Measurements from ENCODE around the gene BAD. TPM values are rescaled to one million over a fixed set of nuclear protein-coding genes. Genes with fewer than 3 reads are reported as not detected.

The BAD gene
- 65.8 TPM for total RNA-seq
- polyA plus RNA-seq: 64.1 TPM
- long read RNA-seq, donor 1, partial matches to known transcripts: 0 of 3 reads
- long read RNA-seq, donor 1, other reads (novel, unspliced or antisense): 0 of 3 reads
- long read RNA-seq, donor 2: 0 reads
- long read RNA-seq, donor 3, transcript BAD-201 (4 exons, 929 nt): major isoform, 47 of 74 reads
- long read RNA-seq, donor 3, transcript BAD-203 (3 exons, 1,157 nt): minor isoform, 15 of 74 reads
- long read RNA-seq, donor 3, partial matches to known transcripts: 10 of 74 reads
- long read RNA-seq, donor 3, other reads (novel, unspliced or antisense): 0 of 74 reads
- long read RNA-seq, donor 4, transcript BAD-201 (4 exons, 929 nt): major isoform, 8 of 15 reads
- long read RNA-seq, donor 4, partial matches to known transcripts: 0 of 15 reads
- long read RNA-seq, donor 4, other reads (novel, unspliced or antisense): 0 of 15 reads
- long read RNA-seq, donor 5, transcript BAD-201 (4 exons, 929 nt): major isoform, 52 of 70 reads
- long read RNA-seq, donor 5, transcript BAD-203 (3 exons, 1,157 nt): minor isoform, 12 of 70 reads
- long read RNA-seq, donor 5, partial matches to known transcripts: 0 of 70 reads
- long read RNA-seq, donor 5, other reads (novel, unspliced or antisense): 0 of 70 reads
- long read RNA-seq, donor 6, transcript BAD-201 (4 exons, 929 nt): major isoform, 27 of 47 reads
- long read RNA-seq, donor 6, transcript BAD-203 (3 exons, 1,157 nt): minor isoform, 5 of 47 reads
- long read RNA-seq, donor 6, partial matches to known transcripts: 13 of 47 reads
- long read RNA-seq, donor 6, other reads (novel, unspliced or antisense): 0 of 47 reads
- long read RNA-seq, donor 7, transcript BAD-201 (4 exons, 929 nt): major isoform, 23 of 38 reads
- long read RNA-seq, donor 7, partial matches to known transcripts: 11 of 38 reads
- long read RNA-seq, donor 7, other reads (novel, unspliced or antisense): 0 of 38 reads
- long read RNA-seq, donor 8, transcript BAD-201 (4 exons, 929 nt): major isoform, 7 of 8 reads
- long read RNA-seq, donor 8, partial matches to known transcripts: 0 of 8 reads
- long read RNA-seq, donor 8, other reads (novel, unspliced or antisense): 0 of 8 reads
- long read RNA-seq, donor 9, transcript BAD-201 (4 exons, 929 nt): major isoform, 8 of 26 reads
- long read RNA-seq, donor 9, partial matches to known transcripts: 15 of 26 reads
- long read RNA-seq, donor 9, other reads (novel, unspliced or antisense): 0 of 26 reads
- long read RNA-seq, donor 10, transcript BAD-201 (4 exons, 929 nt): major isoform, 27 of 37 reads
- long read RNA-seq, donor 10, transcript BAD-203 (3 exons, 1,157 nt): minor isoform, 7 of 37 reads
- long read RNA-seq, donor 10, partial matches to known transcripts: 0 of 37 reads
- long read RNA-seq, donor 10, other reads (novel, unspliced or antisense): 0 of 37 reads

DNA sequence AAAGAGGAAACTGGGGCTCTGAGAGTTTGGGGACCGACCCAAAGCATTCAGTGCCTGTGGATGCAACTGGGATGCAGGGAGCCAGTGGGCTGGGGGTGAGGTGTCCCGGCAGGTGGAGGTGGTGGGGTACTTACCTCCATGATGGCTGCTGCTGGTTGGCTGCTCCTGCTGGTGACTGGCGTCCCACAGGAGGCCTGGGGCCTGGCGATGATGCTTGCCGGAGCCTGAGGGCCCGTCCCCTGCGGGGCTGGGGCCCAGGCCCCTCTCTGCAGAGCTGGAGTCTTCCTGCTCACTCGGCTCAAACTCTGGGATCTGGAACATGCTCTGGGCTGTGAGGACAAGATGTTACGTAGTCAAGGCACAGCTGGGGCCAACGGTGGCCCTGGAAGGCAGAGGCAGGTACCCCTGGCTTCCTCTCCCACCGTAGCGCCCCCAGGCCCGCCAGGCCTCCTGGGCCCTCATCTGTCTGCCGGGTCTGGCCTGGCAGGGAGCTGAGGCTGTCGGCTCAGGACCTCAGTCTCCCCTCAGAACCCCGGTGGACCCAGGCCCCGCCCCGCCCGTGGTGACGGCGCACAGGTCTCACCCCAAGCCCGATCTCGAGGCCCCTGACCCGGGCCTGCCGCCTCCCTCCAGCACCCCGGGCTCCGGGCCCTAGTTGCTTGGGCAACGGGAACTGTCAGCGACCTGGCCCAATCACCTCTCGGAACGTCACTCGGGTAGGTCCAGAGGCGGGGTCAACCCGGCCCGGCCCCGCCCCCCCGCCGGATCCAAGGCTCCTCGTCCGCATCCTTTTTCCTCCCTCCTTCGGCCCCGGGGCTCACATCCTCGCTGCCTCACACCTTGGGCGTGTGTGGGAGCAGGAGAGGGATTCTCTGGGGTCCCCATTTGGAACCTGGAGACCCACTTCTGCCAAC is at the start of gene BAD:
BAD (minus strand) TSS at position 618 of the 914 bp plus-strand sequence; CDS start at position 321, 297 bp downstream.
- peaks cover 14 to 24% of the 10 kb centered on the region in 2 donors for H3K4me1 ChIP-seq (ENCODE audit: control insufficient read depth in 2 of 2, insufficient read depth in 2 of 2, low read length in 2 of 2)
- 6% methylated on average over 44 of the region's 44 CpGs for WGBS

DNA sequence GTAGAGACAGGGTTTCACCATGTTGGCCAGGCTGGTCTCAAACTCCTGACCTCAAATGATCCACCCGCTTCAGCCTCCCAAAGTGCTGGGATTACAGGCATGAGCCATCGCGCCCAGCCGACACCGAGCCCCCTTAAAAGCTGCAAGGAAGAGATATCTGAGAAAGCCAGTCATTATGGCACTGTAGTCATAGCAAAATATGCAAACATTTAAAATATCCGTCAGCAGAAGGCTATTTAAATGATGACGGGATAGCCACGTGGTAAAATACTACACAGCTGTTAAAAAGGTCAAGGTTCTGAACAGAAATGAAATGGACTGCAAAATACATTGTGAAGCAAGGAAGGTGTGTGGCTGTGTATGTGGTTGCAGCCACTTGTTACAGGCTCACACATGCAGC is 49.1 kb upstream of the BAD start:
- no peak for DNase-seq (ENCODE audit: low read depth in 6 of 9, low spot score in 9 of 9)
- Histone ChIP-seq H3K9me3 (ENCODE audit: control insufficient read depth in 2 of 2, insufficient read depth in 1 of 2, low read length in 1 of 2) (peaks cover 0 to 4% of the 10 kb centered on the region in 2 donors), H3K4me1 (ENCODE audit: control insufficient read depth in 2 of 2, insufficient read depth in 2 of 2, low read length in 2 of 2) (peaks cover 0 to 30% of the 10 kb centered on the region in 2 donors), H3K36me3 (ENCODE audit: control insufficient read depth in 2 of 2, insufficient read depth in 2 of 2, low read length in 1 of 2) (peaks cover 0 to 11% of the 10 kb centered on the region in 2 donors), H3K27ac (ENCODE audit: low read depth in 1 of 2, low read length in 1 of 2) (no peak overlapping the region), H3K27me3 (ENCODE audit: control insufficient read depth in 2 of 2, insufficient read depth in 1 of 2, low read length in 1 of 2) (no peaks in the 10 kb centered on the region), H3K4me3 (ENCODE audit: low read length in 2 of 2) (no peak overlapping the region)
- 96% methylated on average over 8 of the region's 8 CpGs for WGBS

More for the DNA sequence above, at the start of gene BAD:
- Histone ChIP-seq H3K4me3 (ENCODE audit: low read length in 2 of 2) (peak within 1 kb of the TSS; percentile 69 to 73), H3K27ac (ENCODE audit: low read depth in 1 of 2, low read length in 1 of 2) (peak within 1 kb of the TSS; percentile 81 to 96), H3K9me3 (ENCODE audit: control insufficient read depth in 2 of 2, insufficient read depth in 1 of 2, low read length in 1 of 2) (peaks cover 0 to 7% of the 10 kb centered on the region in 2 donors), H3K27me3 (ENCODE audit: control insufficient read depth in 2 of 2, insufficient read depth in 1 of 2, low read length in 1 of 2) (peaks cover 0 to 5% of the 10 kb centered on the region in 2 donors), H3K36me3 (ENCODE audit: control insufficient read depth in 2 of 2, insufficient read depth in 2 of 2, low read length in 1 of 2) (peaks cover 16 to 21% of the 10 kb centered on the region in 2 donors)
- DNase-seq (ENCODE audit: low read depth in 6 of 9, low spot score in 9 of 9): peak; percentile 78 to 95 (median 87)

DNA sequence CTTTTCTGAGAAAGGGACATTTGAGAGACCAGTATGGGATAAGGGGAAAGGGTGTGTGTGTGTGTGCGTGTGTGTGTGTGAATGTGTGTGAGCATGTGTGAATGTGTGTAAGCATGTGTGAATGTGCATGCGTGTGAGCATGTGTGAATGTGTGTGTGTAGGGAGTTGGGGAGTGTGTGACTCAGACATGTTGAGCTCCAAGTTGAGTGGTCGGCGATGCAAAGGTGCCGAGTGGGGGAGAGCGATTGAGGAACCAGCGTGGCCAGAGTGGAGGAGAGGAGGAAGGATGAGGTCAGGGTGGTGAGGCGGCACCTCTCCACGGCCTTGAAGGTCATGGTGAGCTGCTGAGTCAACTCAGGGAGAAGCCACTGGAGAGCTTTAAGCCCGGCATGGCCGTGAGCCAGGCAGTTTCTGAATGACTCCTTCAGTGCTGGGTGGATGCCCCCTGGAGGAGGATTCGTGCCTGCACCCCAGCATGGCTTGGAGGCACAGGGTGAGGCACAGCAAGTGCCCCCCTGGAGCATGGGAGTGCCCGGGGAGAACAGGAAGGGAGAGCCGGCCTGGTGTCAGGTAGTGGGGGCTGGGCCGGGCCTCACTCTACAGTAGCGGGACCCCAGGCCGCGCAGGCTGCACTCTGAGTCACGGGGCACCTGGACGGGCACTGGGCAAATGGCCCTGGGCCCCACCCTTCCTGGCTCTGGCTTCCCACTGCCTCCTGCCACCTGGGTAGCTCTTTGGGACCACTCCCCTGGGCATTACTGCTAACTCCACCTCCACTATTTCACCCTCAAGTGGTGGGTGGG is 47.3 kb upstream of the BAD start:
- peaks cover 0 to 28% of the 10 kb centered on the region in 2 donors for H3K4me1 ChIP-seq (ENCODE audit: control insufficient read depth in 2 of 2, insufficient read depth in 2 of 2, low read length in 2 of 2)
- peaks cover 0 to 4% of the 10 kb centered on the region in 2 donors for H3K36me3 ChIP-seq (ENCODE audit: control insufficient read depth in 2 of 2, insufficient read depth in 2 of 2, low read length in 1 of 2)
- no peaks in the 10 kb centered on the region for H3K27me3 ChIP-seq (ENCODE audit: control insufficient read depth in 2 of 2, insufficient read depth in 1 of 2, low read length in 1 of 2)
- DNase-seq (ENCODE audit: low read depth in 6 of 9, low spot score in 9 of 9): peak in 4 of 9 donors; percentile 50 to 80 (median 67)
- WGBS: 36% methylated on average over 20 of the region's 20 CpGs
- no peak overlapping the region for H3K4me3 ChIP-seq (ENCODE audit: low read length in 2 of 2)
- no peaks in the 10 kb centered on the region for H3K9me3 ChIP-seq (ENCODE audit: control insufficient read depth in 2 of 2, insufficient read depth in 1 of 2, low read length in 1 of 2)
- no peak overlapping the region for H3K27ac ChIP-seq (ENCODE audit: low read depth in 1 of 2, low read length in 1 of 2)

DNA sequence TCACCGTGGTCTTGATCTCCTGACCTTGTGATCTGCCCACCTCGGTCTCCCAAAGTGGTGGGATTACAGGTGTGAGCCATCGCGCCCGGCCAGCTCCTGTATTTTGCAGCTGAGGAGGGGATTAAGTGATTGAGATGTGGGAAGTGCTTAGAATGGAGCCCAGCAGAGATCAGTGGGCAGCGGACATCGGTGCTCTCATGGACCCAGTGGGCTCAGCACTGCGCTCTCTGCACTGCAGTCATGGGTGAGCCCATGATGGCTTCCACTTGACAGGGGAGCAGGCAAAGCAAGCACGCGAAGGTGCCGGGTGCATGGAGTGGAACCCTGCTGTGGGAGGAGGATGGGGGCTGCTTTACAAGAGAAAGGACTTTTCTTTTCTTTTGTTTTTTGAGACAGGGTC is 46.4 kb upstream of the BAD start:
- Histone ChIP-seq H3K4me3 (ENCODE audit: low read length in 2 of 2) (no peak overlapping the region), H3K27ac (ENCODE audit: low read depth in 1 of 2, low read length in 1 of 2) (no peak overlapping the region), H3K4me1 (ENCODE audit: control insufficient read depth in 2 of 2, insufficient read depth in 2 of 2, low read length in 2 of 2) (peaks cover 0 to 28% of the 10 kb centered on the region in 2 donors)

DNA sequence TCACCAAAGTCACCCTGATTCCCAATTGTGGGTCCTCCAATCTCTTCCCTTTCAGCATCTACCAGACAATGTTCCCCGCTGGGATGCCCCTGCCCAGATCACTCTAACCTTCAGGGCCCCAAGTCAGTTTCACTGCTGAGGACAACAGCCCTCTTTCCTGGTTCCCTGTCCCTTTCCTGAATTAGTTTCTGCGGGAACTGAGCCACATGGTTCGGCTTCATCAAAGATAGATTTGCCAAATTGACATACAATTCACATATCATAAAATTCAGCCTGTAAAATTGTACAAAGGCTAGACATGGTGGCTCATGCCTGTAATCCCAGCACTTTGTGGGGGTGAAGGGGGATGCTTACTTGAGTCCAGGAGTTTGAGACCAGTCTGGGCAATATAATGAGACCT is 43.5 kb upstream of the BAD start:
- no peak overlapping the region for H3K4me3 ChIP-seq (ENCODE audit: low read length in 2 of 2)
- no peaks in the 10 kb centered on the region for H3K27me3 ChIP-seq (ENCODE audit: control insufficient read depth in 2 of 2, insufficient read depth in 1 of 2, low read length in 1 of 2)
- WGBS: 94% methylated on average over 3 of the region's 3 CpGs
- H3K27ac ChIP-seq (ENCODE audit: low read depth in 1 of 2, low read length in 1 of 2): no peak overlapping the region
- H3K9me3 ChIP-seq (ENCODE audit: control insufficient read depth in 2 of 2, insufficient read depth in 1 of 2, low read length in 1 of 2): no peaks in the 10 kb centered on the region
- H3K36me3 ChIP-seq (ENCODE audit: control insufficient read depth in 2 of 2, insufficient read depth in 2 of 2, low read length in 1 of 2): no peaks in the 10 kb centered on the region
- DNase-seq (ENCODE audit: low read depth in 6 of 9, low spot score in 9 of 9): no peak
- peaks cover 10 to 37% of the 10 kb centered on the region in 2 donors for H3K4me1 ChIP-seq (ENCODE audit: control insufficient read depth in 2 of 2, insufficient read depth in 2 of 2, low read length in 2 of 2)

More for the DNA sequence above, 46.4 kb upstream of the BAD start:
- no peaks in the 10 kb centered on the region for H3K27me3 ChIP-seq (ENCODE audit: control insufficient read depth in 2 of 2, insufficient read depth in 1 of 2, low read length in 1 of 2)
- peaks cover 0 to 4% of the 10 kb centered on the region in 2 donors for H3K36me3 ChIP-seq (ENCODE audit: control insufficient read depth in 2 of 2, insufficient read depth in 2 of 2, low read length in 1 of 2)
- no peak for DNase-seq (ENCODE audit: low read depth in 6 of 9, low spot score in 9 of 9)
- no peaks in the 10 kb centered on the region for H3K9me3 ChIP-seq (ENCODE audit: control insufficient read depth in 2 of 2, insufficient read depth in 1 of 2, low read length in 1 of 2)
- WGBS: 93% methylated on average over 11 of the region's 11 CpGs

DNA sequence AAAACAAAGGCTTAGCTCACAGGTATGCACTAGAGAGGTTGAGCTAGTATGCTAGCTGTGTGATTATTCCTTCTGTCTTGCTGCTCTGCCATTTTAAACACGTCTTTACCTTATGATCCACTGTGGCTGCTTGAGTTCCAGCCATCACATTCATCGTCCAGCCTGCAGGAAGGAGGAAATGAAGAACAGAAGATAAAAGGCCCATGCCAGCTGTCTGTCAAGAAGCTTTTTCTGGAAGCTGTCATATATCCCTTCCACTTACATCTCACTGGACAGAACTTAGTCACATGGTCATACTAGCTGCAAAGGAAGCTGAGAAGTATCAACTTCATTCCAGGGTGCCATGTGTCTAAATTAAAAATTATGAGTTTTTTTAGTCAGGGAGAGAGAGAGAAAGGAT is 42.9 kb upstream of the BAD start:
- H3K27ac ChIP-seq (ENCODE audit: low read depth in 1 of 2, low read length in 1 of 2): no peak overlapping the region
- peaks cover 0 to 4% of the 10 kb centered on the region in 2 donors for H3K36me3 ChIP-seq (ENCODE audit: control insufficient read depth in 2 of 2, insufficient read depth in 2 of 2, low read length in 1 of 2)
- no peak for DNase-seq (ENCODE audit: low read depth in 6 of 9, low spot score in 9 of 9)
- no peak overlapping the region for H3K4me3 ChIP-seq (ENCODE audit: low read length in 2 of 2)
- no peaks in the 10 kb centered on the region for H3K27me3 ChIP-seq (ENCODE audit: control insufficient read depth in 2 of 2, insufficient read depth in 1 of 2, low read length in 1 of 2)
- H3K9me3 ChIP-seq (ENCODE audit: control insufficient read depth in 2 of 2, insufficient read depth in 1 of 2, low read length in 1 of 2): no peaks in the 10 kb centered on the region
- 97% methylated on average over 2 of the region's 2 CpGs for WGBS
- H3K4me1 ChIP-seq (ENCODE audit: control insufficient read depth in 2 of 2, insufficient read depth in 2 of 2, low read length in 2 of 2): peaks cover 13 to 42% of the 10 kb centered on the region in 2 donors

DNA sequence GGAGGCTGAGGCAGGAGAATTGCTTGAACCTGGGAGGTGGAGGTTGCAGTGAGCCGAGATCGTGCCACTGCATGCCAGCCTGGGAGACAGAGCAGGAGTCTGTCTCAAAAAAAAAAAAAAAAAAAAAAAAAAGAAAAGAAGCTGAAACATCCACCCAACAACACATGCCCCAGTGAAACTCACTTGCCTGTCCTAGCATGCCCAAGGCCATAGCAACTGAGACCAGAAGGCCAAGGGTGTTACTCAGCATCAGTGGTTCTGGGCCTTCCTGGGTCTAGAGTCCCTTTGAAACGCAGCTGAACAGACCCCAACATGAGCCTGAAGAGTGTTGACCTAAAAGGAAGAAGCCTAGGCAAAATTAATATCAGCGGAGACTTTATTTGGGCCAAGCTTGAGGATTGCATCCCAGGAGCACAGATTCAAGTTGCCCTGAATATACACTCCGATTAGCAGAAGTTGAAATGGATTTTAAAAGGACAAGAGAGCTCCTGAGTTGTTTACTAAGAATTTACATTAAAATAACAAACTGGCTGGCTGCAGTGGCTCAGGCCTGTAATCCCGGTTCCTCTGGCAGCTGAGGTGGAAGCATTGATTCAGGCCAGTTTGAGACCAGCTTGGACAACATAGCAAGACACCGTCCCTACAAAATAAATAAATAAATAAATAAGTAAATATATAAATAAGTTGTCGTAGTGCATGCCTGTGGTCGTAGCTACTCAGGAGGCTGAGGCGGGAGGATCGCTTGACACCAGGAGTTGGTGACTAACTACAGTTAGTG is 40.4 kb upstream of the BAD start:
- Histone ChIP-seq H3K27ac (ENCODE audit: low read depth in 1 of 2, low read length in 1 of 2) (peak overlapping the region in 1 of 2 donors; percentile 47), H3K4me3 (ENCODE audit: low read length in 2 of 2) (no peak overlapping the region), H3K36me3 (ENCODE audit: control insufficient read depth in 2 of 2, insufficient read depth in 2 of 2, low read length in 1 of 2) (peaks cover 12 to 20% of the 10 kb centered on the region in 2 donors), H3K9me3 (ENCODE audit: control insufficient read depth in 2 of 2, insufficient read depth in 1 of 2, low read length in 1 of 2) (no peaks in the 10 kb centered on the region), H3K4me1 (ENCODE audit: control insufficient read depth in 2 of 2, insufficient read depth in 2 of 2, low read length in 2 of 2) (peaks cover 13 to 30% of the 10 kb centered on the region in 2 donors), H3K27me3 (ENCODE audit: control insufficient read depth in 2 of 2, insufficient read depth in 1 of 2, low read length in 1 of 2) (no peaks in the 10 kb centered on the region)
- 95% methylated on average over 11 of the region's 11 CpGs for WGBS
- no peak for DNase-seq (ENCODE audit: low read depth in 6 of 9, low spot score in 9 of 9)

Measured in thymus (tissue), 14 donors.